ENCODE results near the gene CEP68. TPM values are rescaled to one million over a fixed set of nuclear protein-coding genes. Genes with fewer than 3 reads are reported as not detected.
A peak's percentile ranks its signal among the peaks of the same experiment; 100 is the strongest.

Gene CEP68
- total RNA-seq, 2 experiments from 2014 or later = 5.9 to 9.2 TPM

GRCh38 chr2:65069439-65069824 lies 13.2 kb downstream of the CEP68 start:
- H3K27ac Mint-ChIP-seq = peak overlapping the region; percentile 34
- no peaks in the 10 kb centered on the region for H3K27me3 Mint-ChIP-seq
- peaks cover 30% of the 10 kb centered on the region for H3K4me1 Mint-ChIP-seq
- ATAC-seq (no peak), DNase-seq (no peak)
- no peaks in the 10 kb centered on the region for H3K9me3 Mint-ChIP-seq (ENCODE audit: low read depth)
- CTCF ChIA-PET = interaction anchor here (1.1 to 2.8 kb wide), 3 partner anchors 100 to 152 kb away, joined by 4 to 19 read pairs (median 6); no protein-coding TSS in a partner anchor
- no peak overlapping the region for H3K4me3 Mint-ChIP-seq
- H3K36me3 Mint-ChIP-seq = no peaks in the 10 kb centered on the region

GRCh38 chr2:65070172-65070830 lies 14.1 kb downstream of the CEP68 start:
- H3K4me3 Mint-ChIP-seq = no peak overlapping the region
- ATAC-seq = no peak
- H3K27ac Mint-ChIP-seq = no peak overlapping the region
- peaks cover 23% of the 10 kb centered on the region for H3K4me1 Mint-ChIP-seq
- H3K9me3 Mint-ChIP-seq (ENCODE audit: low read depth) = no peaks in the 10 kb centered on the region
- CTCF ChIA-PET = interaction anchor here (0.8 to 2.8 kb wide), 6 partner anchors 14 to 153 kb away, joined by 3 to 19 read pairs (median 4); partner anchors contain the start of gene CEP68
- no peaks in the 10 kb centered on the region for H3K36me3 Mint-ChIP-seq
- no peak for DNase-seq
- H3K27me3 Mint-ChIP-seq = no peaks in the 10 kb centered on the region

GRCh38 chr2:65070856-65071255 lies 14.6 kb downstream of the CEP68 start:
- H3K4me3 Mint-ChIP-seq = no peak overlapping the region

GRCh38 chr2:65071499-65072180 lies 15.4 kb downstream of the CEP68 start:
- no peaks in the 10 kb centered on the region for H3K36me3 Mint-ChIP-seq
- peaks cover 23% of the 10 kb centered on the region for H3K4me1 Mint-ChIP-seq
- no peak for DNase-seq
- no peak overlapping the region for H3K27ac Mint-ChIP-seq
- no peak overlapping the region for H3K4me3 Mint-ChIP-seq
- no peaks in the 10 kb centered on the region for H3K27me3 Mint-ChIP-seq
- ATAC-seq = no peak
- CTCF ChIA-PET = interaction anchor here (1.5 to 1.6 kb wide), 2 partner anchors 98 to 115 kb away, joined by 5 to 7 read pairs; no protein-coding TSS in a partner anchor
- H3K9me3 Mint-ChIP-seq (ENCODE audit: low read depth) = no peaks in the 10 kb centered on the region

More at GRCh38 chr2:65070856-65071255, 14.6 kb downstream of the CEP68 start:
- no peak for DNase-seq
- peaks cover 23% of the 10 kb centered on the region for H3K4me1 Mint-ChIP-seq
- CTCF ChIA-PET = interaction anchor here (0.9 to 1.7 kb wide), 4 partner anchors 15 to 153 kb away, joined by 3 to 7 read pairs (median 4); partner anchors contain the start of gene CEP68
- no peaks in the 10 kb centered on the region for H3K27me3 Mint-ChIP-seq
- no peak overlapping the region for H3K27ac Mint-ChIP-seq
- H3K9me3 Mint-ChIP-seq (ENCODE audit: low read depth) = no peaks in the 10 kb centered on the region
- ATAC-seq = no peak
- H3K36me3 Mint-ChIP-seq = no peaks in the 10 kb centered on the region

- no peak overlapping the region for H3K4me3 Mint-ChIP-seq
- peaks cover 20% of the 10 kb centered on the region for H3K4me1 Mint-ChIP-seq
- no peak for ATAC-seq
- no peaks in the 10 kb centered on the region for H3K36me3 Mint-ChIP-seq
- no peaks in the 10 kb centered on the region for H3K27me3 Mint-ChIP-seq
- CTCF ChIA-PET = interaction anchor here (1.0 to 4.4 kb wide), 3 partner anchors 7 to 114 kb away, joined by 3 to 18 read pairs (median 7); no protein-coding TSS in a partner anchor
- H3K9me3 Mint-ChIP-seq (ENCODE audit: low read depth) = no peaks in the 10 kb centered on the region
- no peak for DNase-seq
- peak overlapping the region; percentile 5 for H3K27ac Mint-ChIP-seq
These were observed 16.2 kb downstream of the CEP68 start for GRCh38 chr2:65072181-65072970.

- ATAC-seq = no peak
These were observed 17.8 kb downstream of the CEP68 start for GRCh38 chr2:65073879-65074565.

GRCh38 chr2:65075176-65075575 lies 19.0 kb downstream of the CEP68 start:
- peaks cover 7% of the 10 kb centered on the region for H3K4me1 Mint-ChIP-seq

More at GRCh38 chr2:65073879-65074565, 17.8 kb downstream of the CEP68 start:
- Mint-ChIP-seq H3K27me3 (no peaks in the 10 kb centered on the region), H3K4me1 (peaks cover 9% of the 10 kb centered on the region), H3K9me3 (ENCODE audit: low read depth) (no peaks in the 10 kb centered on the region), H3K36me3 (no peaks in the 10 kb centered on the region), H3K27ac (no peak overlapping the region), H3K4me3 (no peak overlapping the region)
- CTCF ChIA-PET = interaction anchor here (4.4 kb wide), 1 partner anchor 9 kb away, joined by 18 read pairs; no protein-coding TSS in a partner anchor
- DNase-seq = no peak

GRCh38 chr2:65075605-65076344 lies 19.6 kb downstream of the CEP68 start:
- ATAC-seq = no peak
- DNase-seq = no peak
- no peaks in the 10 kb centered on the region for H3K27me3 Mint-ChIP-seq
- CTCF ChIA-PET = interaction anchor here (4.4 kb wide), 1 partner anchor 11 kb away, joined by 18 read pairs; no protein-coding TSS in a partner anchor
- peak overlapping the region; percentile 38 for H3K27ac Mint-ChIP-seq
- no peaks in the 10 kb centered on the region for H3K9me3 Mint-ChIP-seq (ENCODE audit: low read depth)
- H3K36me3 Mint-ChIP-seq = peaks cover 4% of the 10 kb centered on the region
- H3K4me3 Mint-ChIP-seq = no peak overlapping the region
- peaks cover 4% of the 10 kb centered on the region for H3K4me1 Mint-ChIP-seq

More at GRCh38 chr2:65075176-65075575, 19.0 kb downstream of the CEP68 start:
- Mint-ChIP-seq H3K4me3 (no peak overlapping the region), H3K27me3 (no peaks in the 10 kb centered on the region), H3K9me3 (ENCODE audit: low read depth) (no peaks in the 10 kb centered on the region), H3K36me3 (peaks cover 2% of the 10 kb centered on the region), H3K27ac (no peak overlapping the region)
- DNase-seq (no peak), ATAC-seq (no peak)
- CTCF ChIA-PET = interaction anchor here (0.5 to 4.4 kb wide), 2 partner anchors 10 to 113 kb away, joined by 4 to 18 read pairs; no protein-coding TSS in a partner anchor

- ATAC-seq = no peak
- Mint-ChIP-seq H3K27ac (no peak overlapping the region), H3K36me3 (peaks cover 4% of the 10 kb centered on the region), H3K4me3 (no peak overlapping the region), H3K27me3 (no peaks in the 10 kb centered on the region), H3K9me3 (ENCODE audit: low read depth) (no peaks in the 10 kb centered on the region), H3K4me1 (peaks cover 2% of the 10 kb centered on the region)
- CTCF ChIA-PET = interaction anchor here (4.4 kb wide), 1 partner anchor 11 kb away, joined by 18 read pairs; no protein-coding TSS in a partner anchor
- DNase-seq = no peak
These were observed 20.1 kb downstream of the CEP68 start for GRCh38 chr2:65076345-65076710.

- Mint-ChIP-seq H3K4me3 (no peak overlapping the region), H3K4me1 (no peaks in the 10 kb centered on the region), H3K27ac (no peak overlapping the region), H3K9me3 (ENCODE audit: low read depth) (no peaks in the 10 kb centered on the region), H3K27me3 (no peaks in the 10 kb centered on the region), H3K36me3 (peaks cover 14% of the 10 kb centered on the region)
- no peak for ATAC-seq
- CTCF ChIA-PET = interaction anchor here (0.9 kb wide), 1 partner anchor 13 kb away, joined by 6 read pairs; no protein-coding TSS in a partner anchor
- no peak for DNase-seq
These were observed 21.7 kb downstream of the CEP68 start for GRCh38 chr2:65077898-65078297.

GRCh38 chr2:65079017-65079416 lies 22.8 kb downstream of the CEP68 start:
- no peak for ATAC-seq

GRCh38 chr2:65081232-65081685 lies 25.0 kb downstream of the CEP68 start:
- H3K36me3 Mint-ChIP-seq = peaks cover 36% of the 10 kb centered on the region
- peak overlapping the region; percentile 6 for H3K27ac Mint-ChIP-seq
- ATAC-seq (peak; percentile 12), DNase-seq (no peak)
- H3K9me3 Mint-ChIP-seq (ENCODE audit: low read depth) = no peaks in the 10 kb centered on the region
- CTCF ChIA-PET = no interaction called here
- H3K27me3 Mint-ChIP-seq = no peaks in the 10 kb centered on the region
- H3K4me3 Mint-ChIP-seq = no peak overlapping the region
- H3K4me1 Mint-ChIP-seq = no peaks in the 10 kb centered on the region

More at GRCh38 chr2:65079017-65079416, 22.8 kb downstream of the CEP68 start:
- Mint-ChIP-seq H3K27me3 (no peaks in the 10 kb centered on the region), H3K4me3 (no peak overlapping the region), H3K4me1 (no peaks in the 10 kb centered on the region), H3K36me3 (peaks cover 25% of the 10 kb centered on the region), H3K9me3 (ENCODE audit: low read depth) (no peaks in the 10 kb centered on the region), H3K27ac (no peak overlapping the region)
- CTCF ChIA-PET = interaction anchor here (0.6 to 1.0 kb wide), 2 partner anchors 14 to 495 kb away, joined by 4 read pairs; no protein-coding TSS in a partner anchor
- no peak for DNase-seq
